ENCODE results near the gene ENTPD5. TPM values are rescaled to one million over a fixed set of nuclear protein-coding genes. Genes with fewer than 3 reads are reported as not detected.
"Not testable (repeated sequence)": the region's sequence is repeated elsewhere in the genome, so short reads cannot be mapped to it uniquely, and the experiment has no call there.

ENTPD5 gene
- total RNA-seq, 8 experiments from 2014 or later: 5.1 to 32.0 (median 9.5) TPM

DNA sequence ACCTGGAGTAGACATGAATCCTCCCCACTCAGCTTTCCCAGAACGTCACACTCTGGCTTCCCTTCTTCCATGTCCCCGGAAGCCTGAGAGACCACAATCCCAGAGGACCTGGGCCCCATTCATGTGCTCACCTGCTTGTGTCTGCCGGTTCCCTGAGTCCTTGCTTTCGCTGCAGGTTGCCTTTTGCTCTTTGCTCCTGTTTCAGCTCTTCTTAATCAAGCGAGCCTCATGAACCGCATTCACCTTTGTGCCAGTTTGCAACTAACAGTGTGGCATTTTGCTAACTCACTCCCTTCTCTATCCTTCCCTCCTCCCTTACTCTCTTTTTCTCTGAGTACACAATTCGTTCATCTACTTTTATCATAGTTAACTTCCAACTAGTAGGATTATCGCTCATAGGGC is 23.1 kb downstream of the ENTPD5 start:
- H3K4me1 ChIP-seq (replicated peaks in 1 of 2): peaks cover 0 to 7% of the 10 kb centered on the region in 2 donors
- WGBS, 10 experiments: 79 to 100% (median 95%) methylated on average over 1 to 8 of the region's 8 CpGs
- in situ Hi-C loops (cut with MboI; ENCODE audit: low pct_unique_long_range_greater_than_20kb in 2 of 9, low sequenced_read_pairs in 9 of 9, unreplicated experiment in 9 of 9): no loop called here
- H3K27ac ChIP-seq: no peak overlapping the region
- no peak overlapping the region for H3K4me3 ChIP-seq
- no peak for ATAC-seq (replicated peaks in 6 of 8)

- 93 to 100% (median 98%) methylated on average over 2 to 7 of the region's 7 CpGs; no CpG with 5 or more reads in 2 of the 10 experiments for WGBS, 10 experiments
- H3K4me3 ChIP-seq; H3K4me1 ChIP-seq (replicated peaks in 1 of 2); ATAC-seq (replicated peaks in 6 of 8); H3K27ac ChIP-seq; in situ Hi-C loops (cut with MboI; ENCODE audit: low pct_unique_long_range_greater_than_20kb in 2 of 9, low sequenced_read_pairs in 9 of 9, unreplicated experiment in 9 of 9): not testable (repeated sequence)
These were observed 24.2 kb downstream of the ENTPD5 start for GRCh38 chr14:73994926-73995325.

DNA sequence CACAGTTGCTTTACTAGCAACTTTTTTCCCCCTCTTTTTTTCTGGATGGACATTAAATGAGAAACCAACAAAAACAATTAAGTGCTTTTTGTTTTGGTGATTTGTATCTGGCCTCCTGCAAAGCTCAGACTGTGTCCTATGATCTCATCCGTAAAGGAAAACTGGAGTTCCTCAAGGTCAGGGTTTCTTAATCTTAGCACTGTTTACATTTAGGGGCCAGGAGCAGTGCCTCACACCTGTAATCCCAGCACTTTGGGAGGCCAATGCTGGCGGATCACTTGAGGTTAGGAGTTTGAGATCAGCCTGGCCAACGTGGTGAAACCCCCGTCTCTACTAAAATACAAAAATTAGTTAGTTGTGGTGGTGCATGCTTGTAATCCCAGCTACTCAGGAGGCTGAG is 28.0 kb downstream of the ENTPD5 start:
- 44 to 100% (median 76%) methylated on average over 1 to 4 of the region's 4 CpGs for WGBS, 10 experiments
- in situ Hi-C loops (cut with MboI; ENCODE audit: low pct_unique_long_range_greater_than_20kb in 2 of 9, low sequenced_read_pairs in 9 of 9, unreplicated experiment in 9 of 9): no loop called here
- ATAC-seq (replicated peaks in 6 of 8): no peak
- Histone ChIP-seq H3K27ac (no peak overlapping the region), H3K4me3 (no peak overlapping the region), H3K4me1 (replicated peaks in 1 of 2) (no peaks in the 10 kb centered on the region)

DNA sequence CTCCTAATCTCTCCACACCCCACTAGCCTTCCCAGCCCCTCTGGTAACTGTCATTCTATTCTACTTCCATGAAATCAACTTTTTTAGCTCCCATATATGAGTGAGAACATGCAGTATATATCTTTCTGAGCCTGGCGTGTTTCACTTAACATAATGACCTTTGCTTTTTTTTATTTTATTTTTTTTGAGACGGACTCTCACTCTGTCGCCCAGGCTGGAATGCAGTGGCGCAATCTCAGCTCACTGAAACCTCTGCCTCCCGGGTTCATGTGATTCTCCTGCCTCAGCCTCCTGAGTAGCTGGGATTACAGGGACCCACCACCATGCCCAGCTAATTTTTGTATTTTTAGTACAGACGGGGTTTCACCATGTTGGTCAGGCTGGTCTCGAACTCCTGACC is 30.4 kb downstream of the ENTPD5 start:
- H3K27ac ChIP-seq; ATAC-seq (replicated peaks in 6 of 8); H3K4me3 ChIP-seq; in situ Hi-C loops (cut with MboI; ENCODE audit: low pct_unique_long_range_greater_than_20kb in 2 of 9, low sequenced_read_pairs in 9 of 9, unreplicated experiment in 9 of 9); H3K4me1 ChIP-seq (replicated peaks in 1 of 2): not testable (repeated sequence)
- 67 to 100% (median 91%) methylated on average over 1 to 5 of the region's 7 CpGs; no CpG with 5 or more reads in 2 of the 10 experiments for WGBS, 10 experiments

DNA sequence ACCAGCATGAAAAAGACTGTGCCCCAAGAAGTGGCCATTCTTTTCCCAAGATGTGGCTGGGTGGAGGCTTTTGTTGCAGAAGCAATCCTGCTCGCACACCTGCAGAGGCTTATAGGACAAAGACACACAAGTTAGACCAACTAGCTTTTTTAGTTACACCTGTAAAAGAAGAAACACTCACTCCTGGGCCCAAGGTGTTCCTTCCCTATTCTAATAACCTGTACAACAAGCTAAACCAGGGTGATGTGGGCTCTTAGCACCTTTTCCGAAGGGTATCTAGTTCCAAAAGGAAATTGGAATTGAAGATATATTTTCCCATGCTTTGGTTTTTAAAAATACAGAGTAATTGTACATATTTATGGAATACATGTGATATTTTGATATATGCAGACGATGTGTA is 31.0 kb downstream of the ENTPD5 start:
- no peak for ATAC-seq (replicated peaks in 6 of 8)
- no peak overlapping the region for H3K4me3 ChIP-seq
- no peak overlapping the region for H3K27ac ChIP-seq
- WGBS, 10 experiments: 88 to 100% (median 96%) methylated on average over 1 to 3 of the region's 3 CpGs
- no peaks in the 10 kb centered on the region for H3K4me1 ChIP-seq (replicated peaks in 1 of 2)
- in situ Hi-C loops (cut with MboI; ENCODE audit: low pct_unique_long_range_greater_than_20kb in 2 of 9, low sequenced_read_pairs in 9 of 9, unreplicated experiment in 9 of 9): no loop called here

DNA sequence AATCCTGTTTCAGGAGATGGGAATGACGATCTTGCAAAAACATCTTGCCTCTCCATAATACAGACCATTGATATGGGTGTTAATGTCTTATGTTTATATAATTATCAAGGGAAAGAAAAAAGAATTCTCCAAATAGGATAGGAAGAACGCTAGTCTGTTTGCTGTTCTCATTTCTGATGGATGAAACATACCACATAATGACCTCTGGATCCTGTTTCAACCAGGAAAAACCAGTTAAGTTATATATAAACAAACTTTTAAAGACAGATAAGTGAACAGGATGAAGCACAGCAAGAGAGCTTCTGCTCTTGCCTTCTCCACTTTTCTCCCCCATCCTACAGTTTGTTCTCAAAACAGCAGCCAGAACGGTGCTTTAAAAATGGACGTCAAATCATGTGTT is 41.2 kb downstream of the ENTPD5 start:
- H3K27ac ChIP-seq: no peak overlapping the region
- H3K4me3 ChIP-seq: no peak overlapping the region
- H3K4me1 ChIP-seq (replicated peaks in 1 of 2): no peaks in the 10 kb centered on the region
- 64 to 100% (median 83%) methylated on average over 1 to 4 of the region's 4 CpGs; no CpG with 5 or more reads in 1 of the 10 experiments for WGBS, 10 experiments
- in situ Hi-C loops (cut with MboI; ENCODE audit: low pct_unique_long_range_greater_than_20kb in 2 of 9, low sequenced_read_pairs in 9 of 9, unreplicated experiment in 9 of 9): no loop called here
- ATAC-seq (replicated peaks in 6 of 8): no peak

DNA sequence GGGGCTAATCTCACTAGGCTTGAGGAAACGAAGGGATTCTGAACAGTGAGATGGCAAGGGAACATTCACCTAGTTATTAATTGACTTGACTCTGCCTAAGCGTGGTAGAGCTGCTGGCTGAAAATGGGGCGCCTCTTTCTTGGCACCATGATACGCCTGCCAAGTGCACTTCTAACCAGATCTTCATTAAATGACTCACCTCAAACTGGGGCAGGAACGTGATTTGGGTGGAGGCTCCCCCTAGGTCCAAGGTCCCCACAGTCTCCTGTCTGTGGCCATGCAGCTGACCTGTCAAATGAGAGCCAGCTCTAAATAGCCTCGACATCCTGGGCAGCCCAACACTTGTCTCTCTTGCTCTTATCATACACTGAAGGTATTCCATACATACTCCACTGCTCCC is 43.0 kb downstream of the ENTPD5 start:
- Histone ChIP-seq H3K4me3 (no peak overlapping the region), H3K4me1 (replicated peaks in 1 of 2) (no peaks in the 10 kb centered on the region), H3K27ac (no peak overlapping the region)
- in situ Hi-C loops (cut with MboI; ENCODE audit: low pct_unique_long_range_greater_than_20kb in 2 of 9, low sequenced_read_pairs in 9 of 9, unreplicated experiment in 9 of 9): no loop called here
- no peak for ATAC-seq (replicated peaks in 6 of 8)
- WGBS, 10 experiments: 60 to 100% (median 93%) methylated on average over 1 to 4 of the region's 6 CpGs; no CpG with 5 or more reads in 3 of the 10 experiments

DNA sequence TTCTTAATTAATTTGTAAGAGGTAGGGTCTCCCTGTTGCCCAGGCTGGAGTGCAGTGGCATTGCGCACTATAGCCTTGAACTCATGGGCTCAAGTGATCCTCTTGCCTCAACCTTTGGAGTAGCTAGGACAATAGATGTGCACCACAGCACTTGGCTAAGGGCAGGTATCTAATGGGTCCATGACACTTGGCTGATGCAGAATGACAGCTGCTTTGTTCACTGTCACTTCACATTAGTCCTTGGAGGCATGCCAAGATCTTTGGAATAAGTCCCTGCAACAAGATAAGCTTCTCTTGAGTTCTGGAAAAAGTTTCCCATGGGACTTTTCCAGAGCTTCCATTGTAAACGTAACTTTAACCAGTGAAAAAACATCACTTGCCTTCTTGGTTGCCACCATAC is 45.6 kb downstream of the ENTPD5 start:
- WGBS, 10 experiments: 40 to 100% (median 100%) methylated on average over 1 to 2 of the region's 2 CpGs; no CpG with 5 or more reads in 2 of the 10 experiments

GRCh38 chr14:73968885-73969284 is 50.2 kb downstream of the ENTPD5 start:
- ATAC-seq (replicated peaks in 6 of 8): peak in 3 of 8 experiments; percentile 18 to 61 (median 51)
- in situ Hi-C loops (cut with MboI; ENCODE audit: low pct_unique_long_range_greater_than_20kb in 2 of 9, low sequenced_read_pairs in 9 of 9, unreplicated experiment in 9 of 9): no loop called here
- H3K4me3 ChIP-seq: no peak overlapping the region
- no peaks in the 10 kb centered on the region for H3K4me1 ChIP-seq (replicated peaks in 1 of 2)
- 0 to 91% (median 61%) methylated on average over 1 of the region's 2 CpGs; no CpG with 5 or more reads in 2 of the 10 experiments for WGBS, 10 experiments
- no peak overlapping the region for H3K27ac ChIP-seq

More for the DNA sequence above, 45.6 kb downstream of the ENTPD5 start:
- ATAC-seq (replicated peaks in 6 of 8): no peak
- H3K4me1 ChIP-seq (replicated peaks in 1 of 2): no peaks in the 10 kb centered on the region
- in situ Hi-C loops (cut with MboI; ENCODE audit: low pct_unique_long_range_greater_than_20kb in 2 of 9, low sequenced_read_pairs in 9 of 9, unreplicated experiment in 9 of 9): no loop called here
- no peak overlapping the region for H3K4me3 ChIP-seq
- no peak overlapping the region for H3K27ac ChIP-seq

- H3K4me3 ChIP-seq: no peak overlapping the region
- 80 to 97% (median 92%) methylated on average over 1 to 4 of the region's 4 CpGs; no CpG with 5 or more reads in 3 of the 10 experiments for WGBS, 10 experiments
- no peak overlapping the region for H3K27ac ChIP-seq
- no peaks in the 10 kb centered on the region for H3K4me1 ChIP-seq (replicated peaks in 1 of 2)
- ATAC-seq (replicated peaks in 6 of 8): no peak
- in situ Hi-C loops (cut with MboI; ENCODE audit: low pct_unique_long_range_greater_than_20kb in 2 of 9, low sequenced_read_pairs in 9 of 9, unreplicated experiment in 9 of 9): no loop called here
These were observed 53.9 kb downstream of the ENTPD5 start for GRCh38 chr14:73965216-73965615.

DNA sequence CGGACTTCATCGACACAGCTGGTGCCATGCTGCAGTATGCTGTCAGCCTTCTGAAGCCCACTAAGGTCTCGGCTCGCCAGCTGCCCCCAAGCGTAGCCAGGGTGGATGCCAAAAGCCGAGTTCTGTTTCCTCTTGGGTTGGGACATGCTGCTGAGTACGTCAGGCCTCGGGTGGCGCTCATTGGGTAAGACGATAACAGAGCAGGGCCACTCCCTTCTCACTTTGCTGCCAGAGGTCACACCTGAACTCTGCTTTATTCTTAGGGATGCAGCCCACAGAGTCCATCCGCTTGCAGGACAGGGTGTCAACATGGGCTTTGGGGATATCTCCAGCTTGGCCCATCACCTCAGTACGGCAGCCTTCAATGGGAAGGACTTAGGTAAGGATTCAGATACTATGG is 57.9 kb downstream of the ENTPD5 start:
- no peak for ATAC-seq (replicated peaks in 6 of 8)
- Histone ChIP-seq H3K4me3 (no peak overlapping the region), H3K4me1 (replicated peaks in 1 of 2) (no peaks in the 10 kb centered on the region), H3K27ac (no peak overlapping the region)
- 60 to 100% (median 100%) methylated on average over 1 to 5 of the region's 12 CpGs; no CpG with 5 or more reads in 2 of the 10 experiments for WGBS, 10 experiments
- in situ Hi-C loops (cut with MboI; ENCODE audit: low pct_unique_long_range_greater_than_20kb in 2 of 9, low sequenced_read_pairs in 9 of 9, unreplicated experiment in 9 of 9): no loop called here

DNA sequence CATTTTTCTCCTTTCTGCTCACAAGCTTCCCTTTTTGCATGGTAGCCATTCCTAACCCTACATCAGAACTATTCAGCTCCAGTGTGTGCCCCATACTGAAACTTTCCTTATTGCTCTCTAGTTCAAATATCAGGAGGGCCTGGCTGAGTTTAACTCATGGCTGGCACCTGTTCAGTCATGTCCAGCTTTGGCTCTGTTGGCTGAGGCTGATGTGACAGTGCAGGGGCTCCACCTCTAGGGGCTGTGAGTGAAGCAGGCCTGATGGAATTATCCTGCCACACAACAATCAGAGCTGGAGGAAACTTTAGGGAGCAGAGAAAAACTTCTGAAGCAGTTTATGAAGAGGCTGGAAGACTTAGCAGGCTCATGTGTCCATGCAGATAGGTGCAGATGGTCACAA is 60.5 kb downstream of the ENTPD5 start:
- no peak overlapping the region for H3K4me3 ChIP-seq
- H3K4me1 ChIP-seq (replicated peaks in 1 of 2): no peaks in the 10 kb centered on the region
- H3K27ac ChIP-seq: no peak overlapping the region
- no peak for ATAC-seq (replicated peaks in 6 of 8)
- in situ Hi-C loops (cut with MboI; ENCODE audit: low pct_unique_long_range_greater_than_20kb in 2 of 9, low sequenced_read_pairs in 9 of 9, unreplicated experiment in 9 of 9): no loop called here

DNA sequence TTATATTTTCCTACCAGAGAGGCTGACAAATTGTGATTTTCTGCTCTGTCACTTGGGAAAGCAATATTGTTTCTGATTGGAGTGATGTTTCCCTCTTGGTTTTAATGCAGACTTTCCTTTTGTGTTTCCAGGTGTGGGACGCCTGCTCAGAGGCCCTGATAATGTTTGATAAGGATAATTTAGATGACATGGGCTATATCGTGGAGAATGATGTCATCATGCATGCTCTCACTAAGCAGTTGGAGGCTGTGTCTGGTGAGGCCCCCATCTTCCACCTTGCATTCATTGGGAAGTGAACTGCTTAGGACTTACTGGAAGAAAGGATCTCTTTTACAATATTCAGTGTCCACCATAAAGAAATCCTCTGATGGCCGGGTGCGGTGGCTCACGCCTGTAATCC is 63.4 kb downstream of the ENTPD5 start:
- in situ Hi-C loops (cut with MboI; ENCODE audit: low pct_unique_long_range_greater_than_20kb in 2 of 9, low sequenced_read_pairs in 9 of 9, unreplicated experiment in 9 of 9): no loop called here
- Histone ChIP-seq H3K27ac (no peak overlapping the region), H3K4me3 (no peak overlapping the region), H3K4me1 (replicated peaks in 1 of 2) (peaks cover 0 to 7% of the 10 kb centered on the region in 2 donors)
- ATAC-seq (replicated peaks in 6 of 8): no peak
- 20 to 100% (median 100%) methylated on average over 1 to 5 of the region's 5 CpGs; no CpG with 5 or more reads in 3 of the 10 experiments for WGBS, 10 experiments

DNA sequence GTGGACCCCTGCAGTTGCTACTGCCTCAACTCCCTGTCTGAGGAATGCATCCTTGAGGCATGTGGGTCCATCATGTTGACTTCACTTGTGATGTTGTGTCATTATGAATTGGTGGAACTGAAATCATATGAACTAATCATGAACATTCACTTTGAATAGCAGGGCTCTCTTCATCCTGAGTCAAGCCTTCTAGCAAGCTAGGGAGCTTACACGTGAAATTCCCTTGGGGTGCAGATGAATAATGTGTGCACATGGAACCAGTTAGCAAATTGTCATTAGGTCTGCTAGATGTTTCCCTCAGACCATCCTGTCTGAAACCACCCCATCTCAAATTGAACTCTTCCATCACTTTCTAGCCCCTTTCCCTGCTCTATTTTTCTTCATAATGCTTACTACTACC is 65.4 kb downstream of the ENTPD5 start:
- Histone ChIP-seq H3K4me1 (replicated peaks in 1 of 2) (peaks cover 6 to 11% of the 10 kb centered on the region in 2 donors), H3K27ac (no peak overlapping the region), H3K4me3 (no peak overlapping the region)
- ATAC-seq (replicated peaks in 6 of 8): no peak
- WGBS, 10 experiments: 0 to 100% (median 100%) methylated on average over 1 of the region's 1 CpG; no CpG with 5 or more reads in 5 of the 10 experiments
- in situ Hi-C loops (cut with MboI; ENCODE audit: low pct_unique_long_range_greater_than_20kb in 2 of 9, low sequenced_read_pairs in 9 of 9, unreplicated experiment in 9 of 9): no loop called here

Data from motor neuron (in vitro differentiated cells).